ENCODE measurements around the gene SYT11. TPM values are rescaled to one million over a fixed set of nuclear protein-coding genes. Genes with fewer than 3 reads are reported as not detected.

SYT11 gene
- total and polyA plus RNA-seq, 9 of the 15 experiments (the other 6 are each of a cell fraction or from before 2014, with no cell fraction given): 0.05 to 0.18 (median 0.11) TPM

GRCh38 chr1:155856975-155857930 lies 2.1 kb upstream of the SYT11 start, which contains the start of gene GON4L (continued):
- no peak for TF ChIP-seq GTF3C2 (IDR thresholded peaks at IDR 0.05; ENCODE audit: borderline replicate concordance, extremely low read depth, insufficient read length)
- TF ChIP-seq ZC3H11A (IDR thresholded peaks at IDR 0.05; ENCODE audit: low read depth, low read length): no peak
- TF ChIP-seq HSF4 (CRISPR knock-in tag; IDR thresholded peaks at IDR 0.05; ENCODE audit: borderline replicate concordance): no peak
- peak; percentile 81 for TF ChIP-seq POLR2AphosphoS5 (IDR thresholded peaks at IDR 0.05; ENCODE audit: control insufficient read depth, insufficient read depth, low read depth, low read length)
- peak; percentile 61 for TF ChIP-seq C11orf30 (IDR thresholded peaks at IDR 0.05; ENCODE audit: low read depth)
- no peak for TF ChIP-seq ZNF644 (tag; IDR thresholded peaks at IDR 0.05; ENCODE audit: low read depth)
- peak; percentile 76; the same call in 1 of the 2 replicates for TF ChIP-seq TFAP4 (CRISPR knock-in tag; IDR thresholded peaks at IDR 0.05; ENCODE audit: borderline replicate concordance)
- TF ChIP-seq JUND (IDR thresholded peaks at IDR 0.05; ENCODE audit: borderline replicate concordance, low read depth, low read length): peak; percentile 92
- TF ChIP-seq JUND (tag; IDR thresholded peaks at IDR 0.05; ENCODE audit: borderline replicate concordance, low read depth, low read length): peak; percentile 79; the same call in 2 of the 3 replicates
- no peak for TF ChIP-seq ZNF57 (CRISPR knock-in tag; IDR thresholded peaks at IDR 0.05)
- TF ChIP-seq MBD2 (IDR thresholded peaks at IDR 0.05; ENCODE audit: borderline replicate concordance, low read depth): peak; percentile 20; the same call in 1 of the 2 replicates
- peak; percentile 49; the same call in 1 of the 2 replicates for TF ChIP-seq E2F4 (CRISPR knock-in tag; IDR thresholded peaks at IDR 0.05; ENCODE audit: low read depth)
- peak; percentile 96 for TF ChIP-seq POLR2B (IDR thresholded peaks at IDR 0.05; ENCODE audit: low read depth, partially characterized antibody)
- TF ChIP-seq CREB1 (IDR thresholded peaks at IDR 0.05): peak; percentile 82
- peak; percentile 87 for TF ChIP-seq CREB1 (CRISPR knock-in tag; IDR thresholded peaks at IDR 0.05)
- TF ChIP-seq NEUROD1 (IDR thresholded peaks at IDR 0.05; ENCODE audit: borderline replicate concordance, low read depth, low read length, partially characterized antibody): peak; percentile 84
- peak; percentile 71 for TF ChIP-seq PHF20 (IDR thresholded peaks at IDR 0.05; ENCODE audit: partially characterized antibody)
- TF ChIP-seq TRIM28 (IDR thresholded peaks at IDR 0.05): peak; percentile 59
- TF ChIP-seq ZNF12 (CRISPR knock-in tag; IDR thresholded peaks at IDR 0.05): peak; percentile 71; the same call in 1 of the 2 replicates
- 0 out of 2 replicates have a peak, but pooled peaks have one; percentile 56 for TF ChIP-seq SMARCE1 (IDR thresholded peaks at IDR 0.05)
- 0 out of 2 replicates have a peak, but pooled peaks have one; percentile 63 for TF ChIP-seq POLR2AphosphoS2 (IDR thresholded peaks at IDR 0.05; ENCODE audit: low read length)
- peak; percentile 79; the same call in 1 of the 2 replicates for TF ChIP-seq GTF2E2 (tag; IDR thresholded peaks at IDR 0.05)
- TF ChIP-seq ZBTB1 (CRISPR knock-in tag; IDR thresholded peaks at IDR 0.05; ENCODE audit: borderline replicate concordance, low read depth): 0 out of 2 replicates have a peak, but pooled peaks have one; percentile 31
